ENCODE data around the gene NR5A1.

NR5A1 gene

GRCh38 chr9:124481115-124481514 lies 26.1 kb downstream of the NR5A1 start:
- DNase-seq (ENCODE audit: low read depth in 2 of 2), result no peak

GRCh38 chr9:124480621-124480981 lies 26.6 kb downstream of the NR5A1 start:
- no peak for DNase-seq (ENCODE audit: low read depth in 2 of 2)

GRCh38 chr9:124479947-124480620 lies 27.1 kb downstream of the NR5A1 start:
- no peak for DNase-seq (ENCODE audit: low read depth in 2 of 2)

- no peak for DNase-seq (ENCODE audit: low read depth in 2 of 2)
Observed at GRCh38 chr9:124479371-124479770, 27.8 kb downstream of the NR5A1 start.

GRCh38 chr9:124478354-124478753 lies 28.8 kb downstream of the NR5A1 start:
- DNase-seq (ENCODE audit: low read depth in 2 of 2), result no peak

- no peak for DNase-seq (ENCODE audit: low read depth in 2 of 2)
Observed at GRCh38 chr9:124477648-124478285, 29.4 kb downstream of the NR5A1 start.

GRCh38 chr9:124477211-124477647 lies 30.0 kb downstream of the NR5A1 start:
- no peak for DNase-seq (ENCODE audit: low read depth in 2 of 2)

GRCh38 chr9:124475868-124476690 lies 31.1 kb downstream of the NR5A1 start:
- no peak for DNase-seq (ENCODE audit: low read depth in 2 of 2)

GRCh38 chr9:124475158-124475867 lies 31.9 kb downstream of the NR5A1 start:
- DNase-seq (ENCODE audit: low read depth in 2 of 2), result no peak

GRCh38 chr9:124474151-124474550 lies 33.0 kb downstream of the NR5A1 start:
- DNase-seq (ENCODE audit: low read depth in 2 of 2), result no peak

- DNase-seq (ENCODE audit: low read depth in 2 of 2), result no peak
Observed at GRCh38 chr9:124473310-124473709, 33.9 kb downstream of the NR5A1 start.

- DNase-seq (ENCODE audit: low read depth in 2 of 2), result no peak
Observed at GRCh38 chr9:124472770-124473169, 34.4 kb downstream of the NR5A1 start.

GRCh38 chr9:124471761-124472160 lies 35.4 kb downstream of the NR5A1 start:
- no peak for DNase-seq (ENCODE audit: low read depth in 2 of 2)

GRCh38 chr9:124470726-124471125 lies 36.5 kb downstream of the NR5A1 start:
- DNase-seq (ENCODE audit: low read depth in 2 of 2), result no peak

- DNase-seq (ENCODE audit: low read depth in 2 of 2), result no peak
Observed at GRCh38 chr9:124470306-124470705, 36.9 kb downstream of the NR5A1 start.

GRCh38 chr9:124469011-124469832 lies 38.0 kb downstream of the NR5A1 start:
- DNase-seq (ENCODE audit: low read depth in 2 of 2), result no peak

GRCh38 chr9:124468061-124468740 lies 39.0 kb downstream of the NR5A1 start:
- DNase-seq (ENCODE audit: low read depth in 2 of 2), result no peak

GRCh38 chr9:124467410-124468060 lies 39.7 kb downstream of the NR5A1 start:
- DNase-seq (ENCODE audit: low read depth in 2 of 2), result no peak

GRCh38 chr9:124465736-124466135 lies 41.5 kb downstream of the NR5A1 start:
- DNase-seq (ENCODE audit: low read depth in 2 of 2), result no peak

GRCh38 chr9:124462739-124463138 lies 44.5 kb downstream of the NR5A1 start:
- no peak for DNase-seq (ENCODE audit: low read depth in 2 of 2)

All from stimulated activated CD8-positive, alpha-beta memory T cell treated with anti-CD3 and anti-CD28 coated beads, Interleukin-2, amount 100 ng/mL, for 1 hour (primary cell).